ENCODE results near the gene PRXL2B. TPM values are rescaled to one million over a fixed set of nuclear protein-coding genes. Genes with fewer than 3 reads are reported as not detected.

PRXL2B gene
- total and polyA plus RNA-seq, 4 donors, result 4.6 to 10.2 (median 8.1) TPM

DNA sequence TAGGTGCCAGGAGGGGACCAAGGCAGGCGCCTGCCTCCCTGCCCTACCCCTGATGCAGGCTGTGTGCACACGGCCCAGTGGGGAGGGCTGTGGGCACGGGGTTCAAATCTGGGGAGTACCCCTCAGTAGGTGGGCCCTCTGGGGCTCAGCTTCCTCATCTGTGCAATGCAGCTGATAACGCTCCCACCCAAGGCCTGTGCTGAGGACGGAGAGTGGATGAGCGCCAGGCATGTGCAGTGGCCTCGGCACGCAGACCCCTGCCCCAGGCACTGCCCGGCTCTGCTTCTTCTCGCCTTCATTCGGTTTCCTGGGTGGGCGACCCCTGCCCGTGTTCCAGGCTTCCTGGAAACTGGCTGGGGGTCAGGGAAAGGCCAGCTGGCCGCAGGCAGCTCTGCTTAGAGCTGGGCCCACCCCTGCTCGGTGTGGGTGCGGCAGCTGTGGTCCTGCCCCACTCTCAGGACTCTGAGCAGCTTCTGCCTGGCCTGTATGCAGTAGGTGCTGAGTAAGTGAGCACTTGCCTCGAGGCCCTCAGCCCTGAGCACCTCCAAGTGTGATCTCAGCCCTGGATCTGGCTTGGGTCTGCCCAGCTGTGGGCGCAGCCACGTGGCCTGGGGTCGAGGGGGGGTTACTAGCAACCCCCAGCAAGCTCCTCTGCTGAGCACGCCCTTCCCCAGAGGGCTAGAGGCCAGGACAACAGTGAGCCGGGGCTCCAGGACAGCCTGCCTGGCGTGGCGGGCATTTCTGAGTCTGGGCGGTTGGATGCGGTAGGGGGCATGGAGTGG lies 42.3 kb upstream of the PRXL2B start:
- no peak for DNase-seq (ENCODE audit: low spot score)
- no peaks in the 10 kb centered on the region for H3K9me3 ChIP-seq (ENCODE audit: control insufficient read depth in 4 of 4, low read length in 3 of 4)
- no peak overlapping the region for H3K27ac ChIP-seq (ENCODE audit: low read depth in 1 of 2, low read length in 2 of 2)
- H3K36me3 ChIP-seq (ENCODE audit: control insufficient read depth in 4 of 4, insufficient read depth in 3 of 4, low read depth in 1 of 4, low read length in 3 of 4), result no peaks in the 10 kb centered on the region
- H3K4me1 ChIP-seq (ENCODE audit: control insufficient read depth in 4 of 4, insufficient read depth in 4 of 4, low read length in 3 of 4), result peaks cover 13 to 45% (median 28%) of the 10 kb centered on the region in 4 donors
- no peak overlapping the region for H3K9ac ChIP-seq (ENCODE audit: low read depth in 1 of 2, low read length in 2 of 2)
- H3K4me3 ChIP-seq (ENCODE audit: low read depth in 1 of 3, low read length in 3 of 3), result no peak overlapping the region
- no peak for TF ChIP-seq JUND (IDR thresholded peaks at IDR 0.05)
- TF ChIP-seq RAD21 (IDR thresholded peaks at IDR 0.05), result no peak
- no peak for TF ChIP-seq EGR1 (IDR thresholded peaks at IDR 0.05; ENCODE audit: low read depth in 2 of 2)
- no peak for TF ChIP-seq TAF1 (conservative IDR thresholded peaks at IDR 0.05)
- no peak for TF ChIP-seq SP1 (IDR thresholded peaks at IDR 0.05)
- TF ChIP-seq GABPA (IDR thresholded peaks at IDR 0.05 in 1 of 2, conservative IDR thresholded peaks at IDR 0.05 in 1 of 2), result no peak
- TF ChIP-seq, protein P1, sequence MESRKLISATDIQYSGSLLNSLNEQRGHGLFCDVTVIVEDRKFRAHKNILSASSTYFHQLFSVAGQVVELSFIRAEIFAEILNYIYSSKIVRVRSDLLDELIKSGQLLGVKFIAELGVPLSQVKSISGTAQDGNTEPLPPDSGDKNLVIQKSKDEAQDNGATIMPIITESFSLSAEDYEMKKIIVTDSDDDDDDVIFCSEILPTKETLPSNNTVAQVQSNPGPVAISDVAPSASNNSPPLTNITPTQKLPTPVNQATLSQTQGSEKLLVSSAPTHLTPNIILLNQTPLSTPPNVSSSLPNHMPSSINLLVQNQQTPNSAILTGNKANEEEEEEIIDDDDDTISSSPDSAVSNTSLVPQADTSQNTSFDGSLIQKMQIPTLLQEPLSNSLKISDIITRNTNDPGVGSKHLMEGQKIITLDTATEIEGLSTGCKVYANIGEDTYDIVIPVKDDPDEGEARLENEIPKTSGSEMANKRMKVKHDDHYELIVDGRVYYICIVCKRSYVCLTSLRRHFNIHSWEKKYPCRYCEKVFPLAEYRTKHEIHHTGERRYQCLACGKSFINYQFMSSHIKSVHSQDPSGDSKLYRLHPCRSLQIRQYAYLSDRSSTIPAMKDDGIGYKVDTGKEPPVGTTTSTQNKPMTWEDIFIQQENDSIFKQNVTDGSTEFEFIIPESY (IDR thresholded peaks at IDR 0.05), result no peak
- TF ChIP-seq HNF4G (IDR thresholded peaks at IDR 0.05), result no peak
- TF ChIP-seq, protein P2, sequence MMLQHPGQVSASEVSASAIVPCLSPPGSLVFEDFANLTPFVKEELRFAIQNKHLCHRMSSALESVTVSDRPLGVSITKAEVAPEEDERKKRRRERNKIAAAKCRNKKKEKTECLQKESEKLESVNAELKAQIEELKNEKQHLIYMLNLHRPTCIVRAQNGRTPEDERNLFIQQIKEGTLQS (IDR thresholded peaks at IDR 0.05), result no peak
- TF ChIP-seq FOXA1 (IDR thresholded peaks at IDR 0.05), result no peak
- TF ChIP-seq CTCF (IDR thresholded peaks at IDR 0.05; ENCODE audit: low read depth, low read length, missing input control), result no peak
- no peak for TF ChIP-seq YY1 (IDR thresholded peaks at IDR 0.05)
- no peak for TF ChIP-seq FOXA2 (IDR thresholded peaks at IDR 0.05)
- TF ChIP-seq REST (IDR thresholded peaks at IDR 0.05), result no peak
- no peak for TF ChIP-seq HNF4A (conservative IDR thresholded peaks at IDR 0.05)
- no peak for TF ChIP-seq RXRA (IDR thresholded peaks at IDR 0.05)
- TF ChIP-seq NR2F2 (IDR thresholded peaks at IDR 0.05), result no peak
- no peak for TF ChIP-seq MAX (IDR thresholded peaks at IDR 0.05)
- H3K27me3 ChIP-seq (ENCODE audit: control insufficient read depth in 4 of 4, insufficient read depth in 4 of 4, low read length in 3 of 4), result no peaks in the 10 kb centered on the region
- WGBS, result 62% methylated on average over 26 of the region's 26 CpGs
